H1 (cell line): ENCODE results near the gene C14orf119. TPM values are rescaled to one million over a fixed set of nuclear protein-coding genes. Genes with fewer than 3 reads are reported as not detected.
A peak's percentile ranks its signal among the peaks of the same experiment; 100 is the strongest.

Experiments used
- CTCF ChIA-PET: fragments of 300-600 bp; sonication (Branson Sonifier 250); formaldehyde crosslinking; loops from one replicate; lab custom pipeline; 2021; ENCODE audit not compliant: partially characterized antibody; lab: Charles Lee
- POLR2A ChIA-PET: fragments of 300-600 bp; sonication (Branson Sonifier 250); formaldehyde crosslinking; loops from one replicate; lab custom pipeline; 2021; ENCODE audit warnings: inconsistent platforms; ENCODE audit not compliant: partially characterized antibody; lab: Charles Lee
- DNase-seq, 2 experiments: peaks; one replicate each; pipeline versions ENCODE4 v3.0.0 to v3.0.0-alpha.2; 2010 to 2022; ENCODE audit warnings: low spot score in 2 of 2, low read depth in 1 of 2, mixed read lengths in 1 of 2
- FAIRE-seq: peaks from 2 replicates; lab custom pipeline; 2011; peaks lifted over from hg19 to GRCh38; lab: Jason Lieb, UNC
- H2AFZ ChIP-seq: 2 replicates; pipeline ENCODE4 v1.8.1; 2012; ENCODE audit warnings: low read length, inconsistent platforms
- H2AK5ac ChIP-seq: 2 replicates; pipeline ENCODE4 v1.6.1; 2013; ENCODE audit warnings: low read depth, low read length
- H2BK120ac ChIP-seq: replicated peaks from 2 replicates; pipeline ENCODE3; 2013; ENCODE audit warnings: low read depth, low read length, inconsistent platforms
- H2BK12ac ChIP-seq: 2 replicates; pipeline ENCODE4 v1.6.1; 2013; ENCODE audit warnings: low read depth, low read length
- H2BK15ac ChIP-seq: 2 replicates; pipeline ENCODE4 v1.6.1; 2013; ENCODE audit warnings: low read length
- H2BK20ac ChIP-seq: 2 replicates; pipeline ENCODE4 v1.6.1; 2013; ENCODE audit warnings: low read length
- H2BK5ac ChIP-seq: 2 replicates; pipeline ENCODE4 v1.6.1; 2013; ENCODE audit warnings: low read depth, low read length
- H3K14ac ChIP-seq: 2 replicates; pipeline ENCODE4 v1.6.1; 2013; ENCODE audit warnings: inconsistent platforms; ENCODE audit not compliant: insufficient read length
- H3K18ac ChIP-seq: 2 replicates; pipeline ENCODE4 v1.6.1; 2013; ENCODE audit warnings: low read length; ENCODE audit errors: extremely low read depth
- H3K23ac ChIP-seq: 2 replicates; pipeline ENCODE4 v1.6.1; 2013; ENCODE audit warnings: inconsistent platforms; ENCODE audit not compliant: insufficient read length
- H3K23me2 ChIP-seq: 2 replicates; pipeline ENCODE4 v1.6.1; 2013; ENCODE audit warnings: low read depth, low read length
- H3K27ac ChIP-seq: 2 replicates; pipeline ENCODE4 v1.6.1; 2011; ENCODE audit warnings: low read depth, low read length, inconsistent platforms
- H3K27me3 ChIP-seq, 4 experiments: replicated peaks in 1 of 4; 1 replicate in 1 of 4; 2 replicates in 3 of 4; pipeline versions ENCODE4 v1.6.1 to v1.8.1; 2011 to 2013; ENCODE audit warnings: low read length in 3 of 4, mild to moderate bottlenecking in 3 of 4, inconsistent platforms in 2 of 4, mixed read lengths in 2 of 4, moderate library complexity in 1 of 4; ENCODE audit not compliant: control insufficient read depth in 3 of 4, insufficient read depth in 3 of 4; ENCODE audit errors: extremely low read depth in 1 of 4
- H3K36me3 ChIP-seq, 4 experiments: 2 replicates each; pipeline versions ENCODE4 v1.6.1 to v1.8.1; 2011 to 2013; ENCODE audit warnings: mild to moderate bottlenecking in 4 of 4, low read length in 3 of 4, moderate library complexity in 2 of 4, control low read depth in 1 of 4, inconsistent platforms in 1 of 4; ENCODE audit not compliant: insufficient read depth in 4 of 4, control insufficient read depth in 2 of 4
- H3K4ac ChIP-seq: replicated peaks from 2 replicates; pipeline ENCODE3; 2013; ENCODE audit warnings: low read length, low read depth, mixed read lengths, inconsistent platforms; ENCODE audit not compliant: insufficient read length
- H3K4me1 ChIP-seq, 4 experiments: replicated peaks in 1 of 4; 1 replicate in 1 of 4; 2 replicates in 3 of 4; pipeline versions ENCODE4 v1.6.1 to v1.8.1; 2011 to 2013; ENCODE audit warnings: low read length in 3 of 4, inconsistent platforms in 2 of 4, mixed read lengths in 1 of 4; ENCODE audit not compliant: insufficient read depth in 4 of 4, control insufficient read depth in 3 of 4
- H3K4me2 ChIP-seq, 2 experiments: 2 replicates each; pipeline versions ENCODE4 v1.6.1 to v1.8.1; 2011 to 2013; ENCODE audit warnings: low read depth in 2 of 2, low read length in 2 of 2, control low read depth in 1 of 2, inconsistent platforms in 1 of 2, mild to moderate bottlenecking in 1 of 2; ENCODE audit not compliant: insufficient read depth in 1 of 2
- H3K4me3 ChIP-seq, 4 experiments: fragments of 200-600, 300-600 bp in 1 of 4; sonication (generic), shearing (Covaris generic), sonication (Bioruptor Twin) in 1 of 4; 2 replicates each; pipeline versions ENCODE4 v1.5.1 to v1.8.1; 2011 to 2016; ENCODE audit warnings: low read length in 4 of 4, low read depth in 3 of 4, control low read depth in 2 of 4, inconsistent platforms in 2 of 4, mild to moderate bottlenecking in 2 of 4, mixed read lengths in 1 of 4, moderate library complexity in 1 of 4; ENCODE audit not compliant: insufficient read depth in 2 of 4; ENCODE audit errors: extremely low read depth in 1 of 4
- H3K56ac ChIP-seq: replicated peaks from 2 replicates; pipeline ENCODE3; 2013; ENCODE audit warnings: low read depth, mild to moderate bottlenecking, mixed read lengths, low read length, inconsistent platforms; ENCODE audit not compliant: insufficient read length
- H3K79me1 ChIP-seq: 2 replicates; pipeline ENCODE4 v1.6.1; 2013; ENCODE audit warnings: low read depth, low read length, control low read depth
- H3K79me2 ChIP-seq, 2 experiments: 2 replicates each; pipeline versions ENCODE4 v1.6.1 to v1.8.1; 2012 to 2013; ENCODE audit warnings: low read length in 2 of 2, mild to moderate bottlenecking in 2 of 2, inconsistent platforms in 1 of 2; ENCODE audit not compliant: insufficient read depth in 2 of 2, control insufficient read depth in 1 of 2
- H3K9ac ChIP-seq, 4 experiments: replicated peaks in 1 of 4; 1 replicate in 1 of 4; 2 replicates in 3 of 4; pipeline versions ENCODE4 v1.6.1 to v1.8.1; 2011 to 2013; ENCODE audit warnings: low read depth in 3 of 4, low read length in 3 of 4, control low read depth in 2 of 4, mild to moderate bottlenecking in 2 of 4, moderate library complexity in 2 of 4, inconsistent platforms in 1 of 4; ENCODE audit errors: extremely low read depth in 1 of 4
- H3K9me3 ChIP-seq, 2 experiments: 2 replicates each; pipeline versions ENCODE4 v1.6.1 to v1.8.1; 2012 to 2013; ENCODE audit warnings: mild to moderate bottlenecking in 2 of 2, moderate library complexity in 2 of 2, control low read depth in 1 of 2, inconsistent platforms in 1 of 2, low read depth in 1 of 2, low read length in 1 of 2, mixed read lengths in 1 of 2; ENCODE audit not compliant: insufficient read depth in 2 of 2
- H4K20me1 ChIP-seq, 2 experiments: replicated peaks in 1 of 2; 2 replicates each; pipeline versions ENCODE3 to v1.8.1; 2011 to 2013; ENCODE audit warnings: inconsistent platforms in 2 of 2, low read length in 2 of 2, mild to moderate bottlenecking in 1 of 2; ENCODE audit not compliant: insufficient read depth in 2 of 2, control insufficient read depth in 1 of 2
- H4K5ac ChIP-seq: 2 replicates; pipeline ENCODE4 v1.6.1; 2013; ENCODE audit warnings: low read length, low read depth, mixed read lengths, inconsistent platforms; ENCODE audit not compliant: insufficient read length
- H4K8ac ChIP-seq: 2 replicates; pipeline ENCODE4 v1.8.0; 2013; ENCODE audit warnings: mild to moderate bottlenecking, moderate library complexity, low read length, inconsistent platforms; ENCODE audit not compliant: insufficient read depth; ENCODE audit errors: extremely low read depth
- H4K91ac ChIP-seq: replicated peaks from 2 replicates; pipeline ENCODE3; 2013; ENCODE audit warnings: low read length, mixed read lengths, inconsistent platforms; ENCODE audit not compliant: insufficient read length
- ATF3 ChIP-seq: IDR thresholded peaks from 2 replicates; pipeline ENCODE4 v1.6.1; 2011; ENCODE audit warnings: low read depth, mild to moderate bottlenecking, low read length; ENCODE audit not compliant: insufficient read depth
- CEBPB ChIP-seq: IDR thresholded peaks from 2 replicates; pipeline ENCODE4 v1.6.1; 2012; ENCODE audit warnings: low read depth, low read length
- CHD1 ChIP-seq: IDR thresholded peaks from 2 replicates; pipeline ENCODE4 v1.6.1; 2012; ENCODE audit warnings: low read depth, low read length, improper control_type of control experiment
- HDAC6 ChIP-seq: IDR thresholded peaks from one replicate; pipeline ENCODE4 v1.7.1; 2012; ENCODE audit warnings: low read depth, mild to moderate bottlenecking, inconsistent platforms, low read length, moderate library complexity
- POLR2AphosphoS5 ChIP-seq: IDR thresholded peaks from 2 replicates; pipeline ENCODE4 v1.6.1; 2011; ENCODE audit warnings: low read depth, low read length
- RFX5 ChIP-seq: IDR thresholded peaks from 2 replicates; pipeline ENCODE4 v1.6.1; 2011; ENCODE audit warnings: low read depth, low read length, improper control_type of control experiment, borderline replicate concordance
- RNF2 ChIP-seq: fragments of 200-900, 300-1000 bp; sonication (generic); IDR thresholded peaks from 2 replicates; pipeline ENCODE4 v1.7.1; 2016; ENCODE audit warnings: borderline replicate concordance, low read depth, mild to moderate bottlenecking, antibody characterized with exemption, low read length; ENCODE audit not compliant: poor library complexity, severe bottlenecking; ENCODE audit errors: missing control alignments
- SIX5 ChIP-seq: IDR thresholded peaks from 2 replicates; pipeline ENCODE4 v1.6.1; 2011; ENCODE audit warnings: mild to moderate bottlenecking, low read depth, low read length
- SP2 ChIP-seq: IDR thresholded peaks from 2 replicates; pipeline ENCODE4 v1.6.1; 2012; ENCODE audit warnings: mild to moderate bottlenecking, low read length, inconsistent platforms
- WGBS, 2 experiments: shearing (Covaris generic) in 1 of 2; methylation state at CpG; one replicate each; pipeline versions ENCODE4 v1.1.6 to v1.1.7; 2013 to 2015; ENCODE audit warnings: low lambda C conversion rate in 2 of 2, mixed read lengths in 2 of 2, inconsistent platforms in 1 of 2, low coverage in 1 of 2, missing lambda C conversion rate in 1 of 2; ENCODE audit not compliant: insufficient replicate concordance in 2 of 2, insufficient coverage in 1 of 2, insufficient read length in 1 of 2; ENCODE audit errors: extremely low coverage in 1 of 2, missing lambda C conversion rate in 1 of 2; 5-methylcytosine and 5-hydroxymethylcytosine counted together
- polyA plus RNA-seq, 7 experiments: library from polyadenylated mRNA; depleted of rRNA in 3 of 7; stranded (reverse) in 5 of 7; unstranded in 2 of 7; fragments of >200 nt in 5 of 7; fragments of 200-250 nt in 2 of 7; gene quantifications; 1 replicate in 5 of 7; 2 replicates in 1 of 7; 4 replicates in 1 of 7; pipeline versions ENCODE4 v1.2.1 to v1.2.3, GENCODE V29; 2011 to 2013; ENCODE audit warnings: missing spikeins in 2 of 7, mixed read lengths in 2 of 7
- total RNA-seq: library from RNA; stranded (reverse); fragmentation: NEBNext Ultra II Directional; extraction: Animal tissue kit (Norgen Biotek cat#: 25700); gene quantifications from 2 replicates; pipeline ENCODE4 v1.2.1, GENCODE V29; 2021
- TF ChIP-seq, protein P1 (sequence below): IDR thresholded peaks from 2 replicates; pipeline ENCODE4 v1.6.1; 2012; ENCODE audit warnings: inconsistent platforms

Gene C14orf119
- total and polyA plus RNA-seq, 2 of the 8 experiments (the other 6 are each of a cell fraction or from before 2014, with no cell fraction given), result 78.1 to 94.0 TPM

GRCh38 chr14:23121361-23121771 lies 26.1 kb downstream of the C14orf119 start:
- Histone ChIP-seq H2BK120ac (no peak overlapping the region), H3K18ac (no peak overlapping the region), H3K56ac (no peak overlapping the region), H3K27ac (no peak overlapping the region), H2BK5ac (no peak overlapping the region), H3K79me2 (no peaks in the 10 kb centered on the region), H3K4me3 (no peak overlapping the region), H2AFZ (no peak overlapping the region), H4K5ac (no peak overlapping the region), H3K14ac (no peak overlapping the region), H4K20me1 (no peaks in the 10 kb centered on the region), H3K23me2 (no peaks in the 10 kb centered on the region), H3K4me2 (0 out of 4 replicates have a peak overlapping the region, but pooled peaks of 1 of the 2 experiments have one; percentile 21), H3K4ac (no peak overlapping the region), H3K36me3 (no peaks in the 10 kb centered on the region), H3K27me3 (no peaks in the 10 kb centered on the region), H2BK15ac (no peak overlapping the region), H2AK5ac (no peak overlapping the region), H3K23ac (no peak overlapping the region), H3K9ac (no peak overlapping the region), H3K4me1 (peaks cover 0 to 11% (median 5%) of the 10 kb centered on the region in 4 experiments; a peak in 5 of 7 replicates), H2BK20ac (no peak overlapping the region), H4K8ac (no peak overlapping the region), H3K79me1 (no peaks in the 10 kb centered on the region), H4K91ac (no peak overlapping the region), H3K9me3 (no peaks in the 10 kb centered on the region; a peak in 1 of 4 replicates), H2BK12ac (no peak overlapping the region)
- CTCF ChIA-PET, result interaction anchor here (0.6 to 11.8 kb wide), 51 partner anchors 8 to 315 kb away, joined by 3 to 290 read pairs (median 5); partner anchors contain the start of genes ACIN1, BCL2L2, C14orf119 and HOMEZ
- DNase-seq (no peak), FAIRE-seq (no peak)
- 70% methylated on average over 6 of the region's 6 CpGs; no CpG with 5 or more reads in 1 of the 2 experiments for WGBS, 2 experiments
- no peak for TF ChIP-seq POLR2AphosphoS5
- TF ChIP-seq RNF2, result no peak
- no peak for TF ChIP-seq SP2
- no peak for TF ChIP-seq RFX5
- no peak for TF ChIP-seq HDAC6
- no peak for TF ChIP-seq CEBPB
- TF ChIP-seq CHD1, result no peak
- no peak for TF ChIP-seq SIX5
- TF ChIP-seq ATF3, result no peak
- TF ChIP-seq, protein P1, sequence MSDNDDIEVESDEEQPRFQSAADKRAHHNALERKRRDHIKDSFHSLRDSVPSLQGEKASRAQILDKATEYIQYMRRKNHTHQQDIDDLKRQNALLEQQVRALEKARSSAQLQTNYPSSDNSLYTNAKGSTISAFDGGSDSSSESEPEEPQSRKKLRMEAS, result no peak
- POLR2A ChIA-PET, result interaction anchor here (0.8 to 2.1 kb wide), 10 partner anchors 8 to 68 kb away, joined by 3 to 13 read pairs (median 4); partner anchors contain the start of genes ACIN1, C14orf119 and SLC7A8
